Measurements from ENCODE around the gene EFCAB6. TPM values are rescaled to one million over a fixed set of nuclear protein-coding genes. Genes with fewer than 3 reads are reported as not detected.

The EFCAB6 gene
- total and polyA plus RNA-seq, 5 experiments from 2014 or later = 0.14 to 1.7 (median 0.58) TPM; not detected in 2

GRCh38 chr22:43627485-43628213 is 184.5 kb downstream of the EFCAB6 start:
- Mint-ChIP-seq H3K27me3 (peaks cover 0 to 4% (median 0%) of the 10 kb centered on the region in 5 donors), H3K36me3 (no peaks in the 10 kb centered on the region), H3K9me3 (peaks cover 0 to 3% (median 0%) of the 10 kb centered on the region in 9 donors), H3K27ac (peak overlapping the region in 1 of 10 donors; percentile 58), H3K4me1 (peaks cover 0 to 2% (median 0%) of the 10 kb centered on the region in 4 donors), H3K4me3 (no peak overlapping the region)
- no peak for DNase-seq
- no peak for ATAC-seq
- POLR2A ChIA-PET = no interaction called here

GRCh38 chr22:43625242-43625641 is 186.9 kb downstream of the EFCAB6 start:
- H3K9me3 Mint-ChIP-seq = peaks cover 0 to 7% (median 3%) of the 10 kb centered on the region in 9 donors
- no peaks in the 10 kb centered on the region for H3K36me3 Mint-ChIP-seq
- POLR2A ChIA-PET = no interaction called here
- peaks cover 0 to 4% (median 0%) of the 10 kb centered on the region in 5 donors for H3K27me3 Mint-ChIP-seq
- H3K4me3 Mint-ChIP-seq = no peak overlapping the region
- peaks cover 0 to 2% (median 0%) of the 10 kb centered on the region in 4 donors for H3K4me1 Mint-ChIP-seq
- no peak for DNase-seq
- ATAC-seq = no peak
- no peak overlapping the region for H3K27ac Mint-ChIP-seq

- H3K27ac Mint-ChIP-seq = peak overlapping the region in 1 of 10 donors; percentile 24
- no peak overlapping the region for H3K4me3 Mint-ChIP-seq
- peaks cover 0 to 6% (median 2%) of the 10 kb centered on the region in 5 donors for H3K27me3 Mint-ChIP-seq
- DNase-seq = no peak
- H3K9me3 Mint-ChIP-seq = peaks cover 0 to 16% (median 5%) of the 10 kb centered on the region in 9 donors
- peaks cover 0 to 2% (median 0%) of the 10 kb centered on the region in 4 donors for H3K4me1 Mint-ChIP-seq
- POLR2A ChIA-PET = no interaction called here
- H3K36me3 Mint-ChIP-seq = peaks cover 0 to 2% (median under 1%) of the 10 kb centered on the region in 3 donors
- no peak for ATAC-seq
These were observed 187.7 kb downstream of the EFCAB6 start for GRCh38 chr22:43624144-43624998.

- DNase-seq = no peak
- Mint-ChIP-seq H3K27me3 (peaks cover 2 to 12% (median 5%) of the 10 kb centered on the region in 5 donors), H3K4me1 (peaks cover 0 to 2% (median 0%) of the 10 kb centered on the region in 4 donors), H3K4me3 (no peak overlapping the region), H3K36me3 (peaks cover 0 to 7% (median 3%) of the 10 kb centered on the region in 3 donors), H3K27ac (no peak overlapping the region), H3K9me3 (peaks cover 0 to 23% (median 8%) of the 10 kb centered on the region in 9 donors)
- POLR2A ChIA-PET = no interaction called here
- ATAC-seq = no peak
These were observed 189.2 kb downstream of the EFCAB6 start for GRCh38 chr22:43622886-43623285.

GRCh38 chr22:43620197-43620596 is 191.9 kb downstream of the EFCAB6 start:
- Mint-ChIP-seq H3K4me3 (no peak overlapping the region), H3K9me3 (peaks cover 0 to 23% (median 8%) of the 10 kb centered on the region in 9 donors), H3K27me3 (peaks cover 5 to 23% (median 11%) of the 10 kb centered on the region in 5 donors), H3K36me3 (peaks cover 0 to 7% (median 3%) of the 10 kb centered on the region in 3 donors), H3K4me1 (peaks cover 0 to 2% (median 0%) of the 10 kb centered on the region in 4 donors), H3K27ac (no peak overlapping the region)
- no peak for DNase-seq
- POLR2A ChIA-PET = no interaction called here
- no peak for ATAC-seq

- H3K4me1 Mint-ChIP-seq = no peaks in the 10 kb centered on the region
- H3K4me3 Mint-ChIP-seq = no peak overlapping the region
- POLR2A ChIA-PET = no interaction called here
- ATAC-seq (no peak), DNase-seq (no peak)
- peaks cover 0 to 7% (median 3%) of the 10 kb centered on the region in 3 donors for H3K36me3 Mint-ChIP-seq
- no peak overlapping the region for H3K27ac Mint-ChIP-seq
- H3K27me3 Mint-ChIP-seq = peaks cover 5 to 23% (median 11%) of the 10 kb centered on the region in 5 donors
- peaks cover 0 to 23% (median 8%) of the 10 kb centered on the region in 9 donors for H3K9me3 Mint-ChIP-seq
These were observed 193.6 kb downstream of the EFCAB6 start for GRCh38 chr22:43618517-43618916.

- DNase-seq = no peak
- H3K4me3 Mint-ChIP-seq = no peak overlapping the region
- no peaks in the 10 kb centered on the region for H3K4me1 Mint-ChIP-seq
- ATAC-seq = no peak
- H3K27ac Mint-ChIP-seq = no peak overlapping the region
- POLR2A ChIA-PET = no interaction called here
- H3K9me3 Mint-ChIP-seq = peaks cover 0 to 23% (median 8%) of the 10 kb centered on the region in 9 donors
- H3K27me3 Mint-ChIP-seq = peaks cover 7 to 23% (median 11%) of the 10 kb centered on the region in 5 donors
- H3K36me3 Mint-ChIP-seq = peaks cover 0 to 7% (median 3%) of the 10 kb centered on the region in 3 donors
These were observed 195.5 kb downstream of the EFCAB6 start for GRCh38 chr22:43616645-43617044.

- Mint-ChIP-seq H3K36me3 (no peaks in the 10 kb centered on the region), H3K9me3 (peaks cover 0 to 14% (median 2%) of the 10 kb centered on the region in 9 donors), H3K27ac (no peak overlapping the region), H3K4me1 (no peaks in the 10 kb centered on the region), H3K27me3 (peaks cover 0 to 4% (median 2%) of the 10 kb centered on the region in 5 donors), H3K4me3 (no peak overlapping the region)
- no peak for ATAC-seq
- DNase-seq = no peak
- POLR2A ChIA-PET = no interaction called here
These were observed 211.8 kb downstream of the EFCAB6 start for GRCh38 chr22:43600265-43600664.

- Mint-ChIP-seq H3K9me3 (peaks cover 2 to 26% (median 15%) of the 10 kb centered on the region in 9 donors), H3K4me3 (no peak overlapping the region), H3K27ac (no peak overlapping the region), H3K36me3 (peaks cover 0 to 24% (median 0%) of the 10 kb centered on the region in 3 donors), H3K4me1 (no peaks in the 10 kb centered on the region), H3K27me3 (peaks cover 14 to 40% (median 19%) of the 10 kb centered on the region in 5 donors)
- DNase-seq (no peak), ATAC-seq (no peak)
- POLR2A ChIA-PET = no interaction called here
These were observed 219.6 kb downstream of the EFCAB6 start for GRCh38 chr22:43592476-43592875.

GRCh38 chr22:43591380-43591779 is 220.7 kb downstream of the EFCAB6 start:
- no peak for DNase-seq
- H3K4me1 Mint-ChIP-seq = no peaks in the 10 kb centered on the region
- no peak for ATAC-seq
- H3K27me3 Mint-ChIP-seq = peaks cover 14 to 51% (median 22%) of the 10 kb centered on the region in 5 donors
- POLR2A ChIA-PET = no interaction called here
- H3K4me3 Mint-ChIP-seq = no peak overlapping the region
- no peak overlapping the region for H3K27ac Mint-ChIP-seq
- peaks cover 0 to 32% (median 0%) of the 10 kb centered on the region in 3 donors for H3K36me3 Mint-ChIP-seq
- H3K9me3 Mint-ChIP-seq = peaks cover 2 to 31% (median 16%) of the 10 kb centered on the region in 9 donors

GRCh38 chr22:43587574-43587973 is 224.5 kb downstream of the EFCAB6 start:
- Mint-ChIP-seq H3K36me3 (peaks cover 0 to 46% (median 6%) of the 10 kb centered on the region in 3 donors), H3K27ac (no peak overlapping the region), H3K27me3 (peaks cover 8 to 64% (median 21%) of the 10 kb centered on the region in 5 donors), H3K9me3 (peaks cover 4 to 36% (median 11%) of the 10 kb centered on the region in 9 donors), H3K4me1 (no peaks in the 10 kb centered on the region), H3K4me3 (no peak overlapping the region)
- DNase-seq = no peak
- POLR2A ChIA-PET = no interaction called here
- ATAC-seq = no peak

- Mint-ChIP-seq H3K9me3 (peaks cover 4 to 51% (median 20%) of the 10 kb centered on the region in 9 donors), H3K4me1 (no peaks in the 10 kb centered on the region), H3K36me3 (peaks cover 0 to 57% (median 9%) of the 10 kb centered on the region in 3 donors), H3K4me3 (no peak overlapping the region), H3K27ac (no peak overlapping the region), H3K27me3 (peaks cover 4 to 55% (median 14%) of the 10 kb centered on the region in 5 donors)
- ATAC-seq (no peak), DNase-seq (no peak)
- POLR2A ChIA-PET = no interaction called here
These were observed 228.6 kb downstream of the EFCAB6 start for GRCh38 chr22:43583501-43583900.
